Mesangial cell (primary cell): ENCODE results near the gene GJC3. TPM values are rescaled to one million over a fixed set of nuclear protein-coding genes. Genes with fewer than 3 reads are reported as not detected.

Experiments used
- total RNA-seq: library from RNA; depleted of rRNA; stranded (reverse); fragments of >200 nt; gene quantifications from 2 replicates; pipeline ENCODE4 v1.2.3, GENCODE V29; 2015

Gene GJC3, protein sequence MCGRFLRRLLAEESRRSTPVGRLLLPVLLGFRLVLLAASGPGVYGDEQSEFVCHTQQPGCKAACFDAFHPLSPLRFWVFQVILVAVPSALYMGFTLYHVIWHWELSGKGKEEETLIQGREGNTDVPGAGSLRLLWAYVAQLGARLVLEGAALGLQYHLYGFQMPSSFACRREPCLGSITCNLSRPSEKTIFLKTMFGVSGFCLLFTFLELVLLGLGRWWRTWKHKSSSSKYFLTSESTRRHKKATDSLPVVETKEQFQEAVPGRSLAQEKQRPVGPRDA
- not detected in 2 replicates for total RNA-seq

DNA sequence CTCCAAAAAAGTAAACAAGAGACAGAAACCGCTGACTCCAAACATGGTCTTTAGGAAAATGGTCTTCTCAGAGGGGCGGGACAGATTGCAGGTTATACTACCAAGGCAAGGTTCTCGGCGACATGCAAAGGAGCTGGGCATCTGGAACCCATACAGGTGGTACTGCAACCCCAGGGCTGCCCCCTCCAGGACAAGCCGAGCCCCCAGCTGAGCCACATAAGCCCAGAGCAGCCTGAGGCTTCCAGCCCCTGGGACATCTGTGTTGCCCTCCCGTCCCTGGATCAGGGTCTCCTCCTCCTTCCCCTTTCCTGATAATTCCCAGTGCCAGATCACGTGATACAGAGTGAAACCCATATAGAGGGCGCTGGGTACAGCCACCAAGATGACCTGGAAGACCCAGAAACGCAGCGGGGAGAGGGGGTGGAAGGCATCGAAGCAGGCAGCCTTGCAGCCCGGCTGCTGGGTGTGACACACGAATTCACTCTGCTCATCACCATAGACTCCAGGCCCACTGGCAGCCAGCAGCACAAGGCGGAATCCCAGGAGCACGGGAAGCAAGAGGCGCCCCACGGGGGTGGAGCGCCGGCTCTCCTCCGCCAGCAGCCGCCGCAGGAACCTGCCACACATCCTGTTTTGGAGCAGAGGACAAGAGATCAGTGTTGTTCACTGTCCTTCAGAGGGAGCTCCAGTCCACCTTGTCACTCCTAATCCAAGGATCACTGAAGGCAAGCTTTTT, at the start of gene GJC3:
Gene GJC3, minus strand, starts transcription at position 627 of the 736 bp plus-strand sequence. Its CDS starts 0 bp downstream, at position 627.

DNA sequence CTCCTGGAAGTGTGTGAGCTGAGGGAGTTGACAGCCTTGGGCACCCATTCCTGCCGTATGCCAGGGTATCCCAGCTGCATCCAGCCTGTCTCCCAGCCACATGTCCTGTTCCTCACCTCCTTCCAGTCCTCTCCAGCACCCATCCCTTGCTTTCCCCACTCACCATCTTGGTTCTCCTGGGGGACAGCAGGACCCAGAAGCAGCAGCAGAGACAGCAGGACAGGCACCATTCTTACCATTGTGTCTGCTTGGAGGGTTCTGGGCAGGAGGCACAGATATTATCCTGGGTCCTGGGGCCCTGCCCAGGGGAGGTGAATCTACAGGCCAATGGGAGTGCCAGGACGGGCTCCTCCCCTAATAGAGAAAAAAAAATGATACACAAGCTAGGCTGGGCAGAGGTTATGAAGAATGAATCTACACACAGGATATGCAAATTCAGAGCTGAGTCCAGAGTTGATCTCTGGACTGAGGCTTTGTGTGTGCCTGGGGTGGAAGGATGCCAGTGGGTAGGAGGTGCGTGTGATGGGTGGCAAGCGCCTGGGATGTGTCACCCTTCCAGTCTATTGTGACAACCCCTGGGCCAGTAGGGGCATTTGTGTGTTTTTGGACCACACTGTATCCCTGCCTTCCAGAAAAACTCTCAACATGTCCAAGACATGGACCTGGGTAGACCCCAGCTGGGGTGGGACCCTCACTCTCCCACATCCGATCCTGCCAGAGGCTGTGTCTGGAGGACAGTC, 46.5 kb upstream of the GJC3 start, which contains the start of gene AZGP1:
Gene AZGP1, minus strand, starts transcription at position 250 of the 740 bp plus-strand sequence. Its CDS starts 11 bp downstream, at position 239.

GRCh38 chr7:99918959-99919813, 10.2 kb downstream of the GJC3 start, which contains the start of gene TRIM4:
Gene TRIM4, minus strand, starts transcription at chr7:99919530. Its CDS starts 129 bp downstream, at chr7:99919401.

DNA sequence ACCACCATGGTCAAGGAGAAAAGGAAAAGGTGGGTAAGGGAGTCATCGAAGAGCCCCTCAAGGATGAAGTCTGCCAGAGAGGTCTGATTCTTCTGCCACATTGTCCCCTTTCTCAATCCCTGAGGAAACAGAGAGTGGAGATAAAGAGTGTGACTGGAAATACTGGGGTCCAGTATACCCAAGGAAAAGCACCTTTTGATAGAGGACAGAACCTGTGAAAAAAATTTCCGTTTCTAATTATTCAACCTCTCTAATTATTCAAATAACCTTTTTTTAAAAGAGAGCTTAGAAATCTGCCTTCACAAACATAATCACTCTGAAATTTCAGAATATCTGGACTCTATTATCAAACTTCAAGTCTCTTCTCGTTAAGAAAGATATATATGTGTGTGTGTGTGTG, 52.5 kb downstream of the GJC3 start, which contains the start of gene OR2AE1:
Gene OR2AE1, minus strand, starts transcription at position 101 of the 400 bp plus-strand sequence. Its CDS starts 0 bp downstream, at position 101.

Other genes starting within 250 kb of the GJC3 start
- 0.16 and 3.4 TPM in 2 replicates for gene CYP3A5, start 249.6 kb downstream of the GJC3 start, total RNA-seq
- not detected in 2 replicates for gene CYP3A7, start 194.4 kb downstream of the GJC3 start, total RNA-seq
- under 0.01 TPM in 1 of 2 replicates, not detected in the other for gene CYP3A4, start 145.4 kb downstream of the GJC3 start, total RNA-seq
- gene CYP3A43, start 101.6 kb downstream of the GJC3 start, total RNA-seq: not detected in 2 replicates
- not detected in 2 replicates for gene OR2AE1, start 52.6 kb downstream of the GJC3 start, total RNA-seq
- 11.1 and 22.4 TPM in 2 replicates for gene TRIM4, start 10.1 kb downstream of the GJC3 start, total RNA-seq
- gene AZGP1, start 46.4 kb upstream of the GJC3 start, total RNA-seq: 0.49 TPM in 1 of 2 replicates, not detected in the other
- gene ZKSCAN1, start 86.0 kb upstream of the GJC3 start, total RNA-seq: 9.5 and 22.1 TPM in 2 replicates
- gene ZSCAN21, start 120.2 kb upstream of the GJC3 start, total RNA-seq: 5.9 and 12.8 TPM in 2 replicates
- 14.0 and 22.6 TPM in 2 replicates for gene ZNF3, start 152.1 kb upstream of the GJC3 start, total RNA-seq
- 64.1 and 82.9 TPM in 2 replicates for gene COPS6, start 159.3 kb upstream of the GJC3 start, total RNA-seq
- gene MCM7, start 171.8 kb upstream of the GJC3 start, total RNA-seq: 43.5 and 242 TPM in 2 replicates
- 21.3 and 31.3 TPM in 2 replicates for gene AP4M1, start 172.0 kb upstream of the GJC3 start, total RNA-seq
- 62.0 and 104 TPM in 2 replicates for gene TAF6, start 189.7 kb upstream of the GJC3 start, total RNA-seq
- gene CNPY4, start 190.0 kb upstream of the GJC3 start, total RNA-seq: 11.2 and 12.5 TPM in 2 replicates
- 2.2 and 2.8 TPM in 2 replicates for gene MBLAC1, start 197.3 kb upstream of the GJC3 start, total RNA-seq
- gene LAMTOR4, start 219.3 kb upstream of the GJC3 start, total RNA-seq: 166 and 186 TPM in 2 replicates
- 9.8 and 13.1 TPM in 2 replicates for gene TRAPPC14, start 229.1 kb upstream of the GJC3 start, total RNA-seq
- gene GAL3ST4, start 239.0 kb upstream of the GJC3 start, total RNA-seq: 1.3 and 2.7 TPM in 2 replicates
- 2.8 and 4.4 TPM in 2 replicates for gene GPC2, start 247.8 kb upstream of the GJC3 start, total RNA-seq
- gene STAG3, start 248.3 kb upstream of the GJC3 start, total RNA-seq: 0.25 and 0.33 TPM in 2 replicates